Nephron (organoid): ENCODE measurements around the gene CIB1.
A peak's percentile ranks its signal among the peaks of the same experiment; 100 is the strongest.

Experiments
- H3K27ac Mint-ChIP-seq, 3 experiments: 2 replicates each; pipeline ENCODE4 v1.8.0; 2020; ENCODE audit warnings: mixed read lengths in 3 of 3, mild to moderate bottlenecking in 2 of 3, moderate library complexity in 1 of 3
- H3K27me3 Mint-ChIP-seq: 2 replicates; pipeline ENCODE4 v1.8.0; 2021; ENCODE audit warnings: low read depth, mild to moderate bottlenecking, moderate library complexity, mixed read lengths
- H3K36me3 Mint-ChIP-seq: 2 replicates; pipeline ENCODE4 v1.8.0; 2020; ENCODE audit warnings: low read depth, mixed read lengths
- H3K4me1 Mint-ChIP-seq: 2 replicates; pipeline ENCODE4 v1.8.0; 2020; ENCODE audit warnings: mixed read lengths
- H3K4me3 Mint-ChIP-seq, 3 experiments: 2 replicates each; pipeline ENCODE4 v1.8.0; 2020; ENCODE audit warnings: mild to moderate bottlenecking in 3 of 3, mixed read lengths in 3 of 3, moderate library complexity in 2 of 3
- H3K9me3 Mint-ChIP-seq: 2 replicates; pipeline ENCODE4 v1.8.0; 2020; ENCODE audit warnings: mixed read lengths
- CTCF ChIP-seq, 3 experiments: fragments of 200-600 bp; sonication (generic); IDR thresholded peaks; one replicate each; pipeline ENCODE4 v1.5.0; 2021; ENCODE audit warnings: antibody characterized with exemption in 3 of 3; ENCODE audit not compliant: unreplicated experiment in 3 of 3

The CIB1 gene

GRCh38 chr15:90241343-90242192, 7.8 kb upstream of the CIB1 start:
- Mint-ChIP-seq H3K36me3 (peaks cover 12% of the 10 kb centered on the region), H3K27ac (no peak overlapping the region)
- TF ChIP-seq CTCF (IDR thresholded peaks at IDR 0.05; ENCODE audit: unreplicated experiment in 3 of 3), result no peak

GRCh38 chr15:90240856-90241255, 7.1 kb upstream of the CIB1 start:
- peaks cover 12% of the 10 kb centered on the region for H3K36me3 Mint-ChIP-seq
- no peaks in the 10 kb centered on the region for H3K4me1 Mint-ChIP-seq
- no peak overlapping the region for H3K4me3 Mint-ChIP-seq
- no peak overlapping the region for H3K27ac Mint-ChIP-seq
- TF ChIP-seq CTCF (IDR thresholded peaks at IDR 0.05; ENCODE audit: unreplicated experiment in 3 of 3), result no peak
- H3K27me3 Mint-ChIP-seq, result peaks cover 5% of the 10 kb centered on the region
- H3K9me3 Mint-ChIP-seq, result no peaks in the 10 kb centered on the region

More at GRCh38 chr15:90241343-90242192, 7.8 kb upstream of the CIB1 start:
- Mint-ChIP-seq H3K4me1 (no peaks in the 10 kb centered on the region), H3K27me3 (peaks cover 9% of the 10 kb centered on the region), H3K4me3 (no peak overlapping the region), H3K9me3 (no peaks in the 10 kb centered on the region)

GRCh38 chr15:90239371-90239770, 5.6 kb upstream of the CIB1 start:
- H3K4me1 Mint-ChIP-seq, result peaks cover 8% of the 10 kb centered on the region
- no peak overlapping the region for H3K4me3 Mint-ChIP-seq
- TF ChIP-seq CTCF (IDR thresholded peaks at IDR 0.05; ENCODE audit: unreplicated experiment in 3 of 3), result no peak
- no peak overlapping the region for H3K27ac Mint-ChIP-seq
- H3K9me3 Mint-ChIP-seq, result no peaks in the 10 kb centered on the region
- H3K36me3 Mint-ChIP-seq, result peaks cover 12% of the 10 kb centered on the region
- H3K27me3 Mint-ChIP-seq, result peaks cover 5% of the 10 kb centered on the region

- Mint-ChIP-seq H3K27ac (peak within 1 kb of the TSS; percentile 37 to 68 (median 63)), H3K9me3 (no peaks in the 10 kb centered on the region), H3K4me1 (peaks cover 13% of the 10 kb centered on the region), H3K4me3 (peak within 1 kb of the TSS; percentile 85 to 96 (median 86)), H3K36me3 (peaks cover 18% of the 10 kb centered on the region), H3K27me3 (no peaks in the 10 kb centered on the region)
- no peak for TF ChIP-seq CTCF (IDR thresholded peaks at IDR 0.05; ENCODE audit: unreplicated experiment in 3 of 3)
These were observed 601 bp upstream of the CIB1 start, which contains the start of gene GDPGP1 for GRCh38 chr15:90234096-90234988. Gene GDPGP1, plus strand, starts transcription at chr15:90234209. Its CDS starts 6,700 bp downstream, at chr15:90240909.

- Mint-ChIP-seq H3K36me3 (peaks cover 14% of the 10 kb centered on the region), H3K4me3 (peak overlapping the region; percentile 85 to 87 (median 86)), H3K27ac (peak overlapping the region in 2 of 3 experiments; percentile 37 to 68)
These were observed 777 bp downstream of the CIB1 start for GRCh38 chr15:90232941-90233386.

More at GRCh38 chr15:90232941-90233386, 777 bp downstream of the CIB1 start:
- H3K9me3 Mint-ChIP-seq, result no peaks in the 10 kb centered on the region
- H3K27me3 Mint-ChIP-seq, result no peaks in the 10 kb centered on the region
- H3K4me1 Mint-ChIP-seq, result peaks cover 13% of the 10 kb centered on the region
- TF ChIP-seq CTCF (IDR thresholded peaks at IDR 0.05; ENCODE audit: unreplicated experiment in 3 of 3), result peak in 2 of 3 experiments; percentile 42 to 50
